ENCODE measurements around the gene TFAP2B. TPM values are rescaled to one million over a fixed set of nuclear protein-coding genes. Genes with fewer than 3 reads are reported as not detected.

Gene TFAP2B
- 7.3 and 8.9 TPM in 2 replicates for total RNA-seq (2014; rRNA removed; shearing (Covaris generic))

DNA sequence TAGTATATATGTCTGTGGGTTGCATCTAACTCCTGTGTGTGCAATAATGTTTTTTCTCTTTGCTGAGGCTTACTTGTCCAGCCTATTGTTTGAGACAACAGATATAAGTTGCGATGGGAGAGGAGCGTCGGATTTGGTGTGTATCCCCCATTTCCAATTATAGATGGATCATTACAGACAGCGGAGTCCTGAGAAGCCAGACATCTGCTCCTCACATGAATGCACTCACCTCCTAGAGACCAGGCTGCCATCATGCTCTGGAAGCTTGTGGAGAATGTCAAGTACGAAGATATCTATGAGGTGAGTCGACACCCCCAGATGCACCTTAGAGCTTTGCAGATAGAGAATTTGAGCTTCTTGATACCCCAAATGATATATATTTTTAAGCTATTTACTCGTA lies at the start of gene TFAP2B:
Gene TFAP2B (plus strand): TSS at position 199 of the 400 bp plus-strand sequence. CDS start 21 bp downstream, at position 220.

Other genes with a start within 250 kb of the TFAP2B start
- not detected in 2 replicates for gene TFAP2D, start 105.3 kb upstream of the TFAP2B start, total RNA-seq (2014; rRNA removed; shearing (Covaris generic))